Ovary (tissue), 9 donors: ENCODE results near the gene TM9SF4. TPM values are rescaled to one million over a fixed set of nuclear protein-coding genes. Genes with fewer than 3 reads are reported as not detected.

Experiments used
- DNase-seq, 5 donors: peaks; one replicate each; pipeline ENCODE4 v3.0.0-alpha.2; 2019 to 2020
- H3K27ac ChIP-seq, 2 donors: fragments of 200-600 bp; one replicate each; pipeline versions ENCODE4 v1.5.1 to v1.8.0; 2019 to 2022
- H3K27me3 ChIP-seq: fragments of 200-600 bp; one replicate; pipeline ENCODE4 v1.8.0; 2022
- H3K36me3 ChIP-seq: fragments of 200-600 bp; sonication (generic); one replicate; pipeline ENCODE4 v1.5.1; 2019
- H3K4me1 ChIP-seq: one replicate; pipeline ENCODE4 v1.8.1; 2013; ENCODE audit warnings: mild to moderate bottlenecking, moderate library complexity; ENCODE audit not compliant: insufficient read depth
- H3K4me3 ChIP-seq: fragments of 200-600 bp; sonication (generic); one replicate; pipeline ENCODE4 v1.5.1; 2017
- H3K9me3 ChIP-seq, 2 donors: fragments of 200-600 bp in 1 of 2; sonication (generic) in 1 of 2; one replicate each; pipeline versions ENCODE4 v1.5.1 to v1.8.1; 2013 to 2019; ENCODE audit warnings: mild to moderate bottlenecking in 1 of 2, moderate library complexity in 1 of 2
- CTCF ChIP-seq, 3 donors: fragments of 450-650 bp in 2 of 3; fragments of 200-600 bp in 1 of 3; IDR thresholded peaks; one replicate each; pipeline versions ENCODE4 v1.5.1 to v1.8.0; 2016 to 2022; ENCODE audit warnings: antibody characterized with exemption in 3 of 3, mild to moderate bottlenecking in 1 of 3
- EP300 ChIP-seq: sonication (generic); formaldehyde crosslinking; IDR thresholded peaks from one replicate; pipeline ENCODE4 v1.6.1; 2017; ENCODE audit warnings: antibody characterized with exemption
- POLR2A ChIP-seq: fragments of 450-650 bp; IDR thresholded peaks from one replicate; pipeline ENCODE4 v1.6.1; 2017; ENCODE audit warnings: antibody characterized with exemption, mild to moderate bottlenecking, moderate library complexity
- WGBS, 3 donors: extraction: QIAGEN DNeasy Blood & Tissue Kit in 1 of 3; methylation state at CpG; one replicate each; pipeline versions ENCODE4 v1.1.5 to v1.1.7; 2013 to 2017; 5-methylcytosine and 5-hydroxymethylcytosine counted together
- intact Hi-C, 4 donors: fragments of 100-400 bp; cut with DNase I; formaldehyde crosslinking; loops; one replicate each; pipeline versions ENCODE4 v1.11.0 to v1.15.1; 2022 to 2023
- polyA plus RNA-seq, 2 donors: library from polyadenylated mRNA; stranded (reverse); fragments of 200-250 nt in 1 of 2; fragments of 350-450 nt in 1 of 2; fragmentation: Illumina TruSeq in 1 of 2; extraction: RNeasy Lipid Tissue Mini Kit (QIAGEN cat#74804) in 1 of 2; gene quantifications; one replicate each; pipeline ENCODE4 v1.2.3, GENCODE V29; 2013 to 2014
- total RNA-seq, 7 donors: library from RNA; depleted of rRNA in 2 of 7; stranded (reverse); fragments of >200 nt in 2 of 7; fragmentation: NEBNext Ultra II Directional in 3 of 7; extraction: Animal tissue kit (Norgen Biotek cat#: 25700) in 3 of 7; gene quantifications; one replicate each; pipeline versions ENCODE4 v1.1.0 to v1.2.4, GENCODE V29; 2016 to 2023
- donor health status: DM: no; HTN: no; CAD: no; lungs with moderate emphysema.
- donor health status: DM: no; HTN: no; CAD: no.
- donor health status: Bipolar disorder and iron deficiency.
- donor health status: DM: yes; HTN: yes; CAD: no.
- donor health status: DM: no; HTN: no; CAD: no.
- donor health status: DM: yes; HTN: yes; CAD: no.

The TM9SF4 gene
- total and polyA plus RNA-seq, 9 donors, result 16.2 to 51.0 (median 37.2) TPM

GRCh38 chr20:32203356-32204204 is 94.1 kb downstream of the TM9SF4 start:
- Histone ChIP-seq H3K4me3 (no peak overlapping the region), H3K27ac (no peak overlapping the region), H3K9me3 (no peaks in the 10 kb centered on the region), H3K27me3 (no peaks in the 10 kb centered on the region), H3K4me1 (peaks cover 8% of the 10 kb centered on the region), H3K36me3 (no peaks in the 10 kb centered on the region)
- intact Hi-C loops, result loop anchor here in 1 of 4 donors (10.0 kb wide), 1 partner anchor 281 kb away; no protein-coding TSS in a partner anchor
- 56 to 63% (median 61%) methylated on average over 11 of the region's 11 CpGs for WGBS, 3 donors
- DNase-seq, result no peak
- TF ChIP-seq POLR2A, result no peak
- TF ChIP-seq CTCF (IDR thresholded peaks at IDR 0.05), result no peak
- no peak for TF ChIP-seq EP300

- H3K27me3 ChIP-seq, result no peaks in the 10 kb centered on the region
- DNase-seq, result peak in 1 of 5 donors; percentile 33
- H3K9me3 ChIP-seq, result no peaks in the 10 kb centered on the region
- intact Hi-C loops, result loop anchor here in 1 of 4 donors (10.0 kb wide), 1 partner anchor 280 kb away; no protein-coding TSS in a partner anchor
- WGBS, 3 donors, result 39 to 53% (median 44%) methylated on average over 4 of the region's 4 CpGs
- no peak overlapping the region for H3K4me3 ChIP-seq
- no peaks in the 10 kb centered on the region for H3K36me3 ChIP-seq
- H3K4me1 ChIP-seq, result peaks cover 12% of the 10 kb centered on the region
- TF ChIP-seq EP300 (no peak), POLR2A (no peak), CTCF (IDR thresholded peaks at IDR 0.05) (no peak)
- H3K27ac ChIP-seq, result no peak overlapping the region
These were observed 94.9 kb downstream of the TM9SF4 start for GRCh38 chr20:32204205-32205109.

- Histone ChIP-seq H3K36me3 (no peaks in the 10 kb centered on the region), H3K9me3 (no peaks in the 10 kb centered on the region), H3K4me1 (peaks cover 12% of the 10 kb centered on the region), H3K27me3 (no peaks in the 10 kb centered on the region), H3K27ac (no peak overlapping the region), H3K4me3 (no peak overlapping the region)
- TF ChIP-seq CTCF (IDR thresholded peaks at IDR 0.05), result no peak
- TF ChIP-seq EP300, result no peak
- no peak for TF ChIP-seq POLR2A
- intact Hi-C loops, result loop anchor here in 1 of 4 donors (10.0 kb wide), 1 partner anchor 280 kb away; no protein-coding TSS in a partner anchor
- no peak for DNase-seq
- WGBS, 3 donors, result 73 to 79% (median 76%) methylated on average over 5 of the region's 5 CpGs
These were observed 95.8 kb downstream of the TM9SF4 start for GRCh38 chr20:32205110-32205842.
